PC-9 (cell line): ENCODE data around the gene UNC13B. TPM values are rescaled to one million over a fixed set of nuclear protein-coding genes. Genes with fewer than 3 reads are reported as not detected.

Experiments used
- BruUV-seq: library from RNA; stranded (reverse); fragments of 400-500 nt; replicated peaks from 2 replicates; lab custom pipeline; 2021; lab: Mats Ljungman, UMichigan
- CTCF ChIA-PET: fragments of 300-600 bp; sonication (Branson Sonifier 250); formaldehyde crosslinking; loops from one replicate; lab custom pipeline; 2022; ENCODE audit warnings: antibody characterized with exemption; lab: Charles Lee
- POLR2A ChIA-PET: fragments of 300-600 bp; sonication (Branson Sonifier 250); formaldehyde crosslinking; loops from one replicate; lab custom pipeline; 2022; ENCODE audit warnings: antibody characterized with exemption; ENCODE audit not compliant: unreplicated experiment; lab: Charles Lee
- DNase-seq, 2 experiments: peaks; one replicate each; pipeline versions ENCODE4 v3.0.0 to v3.0.0-alpha.2; 2015 to 2022; ENCODE audit warnings: mixed read lengths in 1 of 2
- H2AFZ ChIP-seq: fragments of 200-600 bp; sonication (generic); 2 replicates; pipeline ENCODE4 v1.8.1; 2017; ENCODE audit warnings: antibody characterized with exemption
- H3F3A ChIP-seq: fragments of 200-600 bp; sonication (generic); 2 replicates; pipeline ENCODE4 v1.8.1; 2017; ENCODE audit warnings: antibody characterized with exemption, mild to moderate bottlenecking, low read depth; ENCODE audit not compliant: insufficient read depth
- H3K27ac ChIP-seq: fragments of 200-600 bp; sonication (generic); 2 replicates; pipeline ENCODE4 v1.6.1; 2016; ENCODE audit warnings: mixed run types
- H3K27me3 ChIP-seq: fragments of 200-600 bp; sonication (generic); 2 replicates; pipeline ENCODE4 v1.6.1; 2016; ENCODE audit warnings: low read depth, mixed run types; ENCODE audit not compliant: insufficient read depth
- H3K36me3 ChIP-seq: fragments of 200-600 bp; sonication (generic); 2 replicates; pipeline ENCODE4 v1.6.1; 2016; ENCODE audit warnings: low read depth, mixed run types
- H3K4me1 ChIP-seq: fragments of 200-600 bp; sonication (generic); replicated peaks from 2 replicates; pipeline ENCODE4 v1.6.1; 2016; ENCODE audit warnings: mixed run types; ENCODE audit not compliant: insufficient read depth
- H3K4me2 ChIP-seq: fragments of 200-600 bp; sonication (generic); 2 replicates; pipeline ENCODE4 v1.6.1; 2017; ENCODE audit warnings: mixed run types
- H3K4me3 ChIP-seq: fragments of 200-600 bp; sonication (generic); 2 replicates; pipeline ENCODE4 v1.6.1; 2016; ENCODE audit warnings: mixed run types
- H3K79me2 ChIP-seq: fragments of 200-600 bp; sonication (generic); 2 replicates; pipeline ENCODE4 v1.6.1; 2017; ENCODE audit warnings: low read depth, mixed run types
- H3K9me2 ChIP-seq: fragments of 200-600 bp; sonication (generic); 2 replicates; pipeline ENCODE4 v1.8.1; 2017; ENCODE audit warnings: mild to moderate bottlenecking; ENCODE audit not compliant: insufficient read depth
- H3K9me3 ChIP-seq: fragments of 200-600 bp; sonication (generic); 2 replicates; pipeline ENCODE4 v1.8.1; 2016; ENCODE audit warnings: low read depth; ENCODE audit not compliant: insufficient read depth
- H4K20me1 ChIP-seq: fragments of 200-600 bp; sonication (generic); 2 replicates; pipeline ENCODE4 v1.8.1; 2017; ENCODE audit not compliant: insufficient read depth
- EZH2 ChIP-seq: fragments of 200-600 bp; sonication (generic); IDR thresholded peaks from 2 replicates; pipeline ENCODE4 v1.8.0; 2017; ENCODE audit warnings: antibody characterized with exemption, low read depth
- intact Hi-C: fragments of 100-400 bp; cut with micrococcal nuclease; formaldehyde crosslinking; loops from one replicate; pipeline ENCODE4 v1.10.0; 2022; ENCODE audit not compliant: unreplicated experiment
- total RNA-seq: library from RNA; stranded (reverse); gene quantifications from 2 replicates; pipeline ENCODE4 v1.2.3, GENCODE V29; 2021
- TF ChIP-seq, protein P1 (sequence below): fragments of 200-600 bp; sonication (generic); conservative IDR thresholded peaks from 2 replicates; pipeline ENCODE4 v1.6.1; 2017; ENCODE audit warnings: mixed run types, antibody characterized with exemption, mild to moderate bottlenecking, moderate library complexity

UNC13B gene
- total RNA-seq, 1 experiment from 2014 or later, result not detected

DNA sequence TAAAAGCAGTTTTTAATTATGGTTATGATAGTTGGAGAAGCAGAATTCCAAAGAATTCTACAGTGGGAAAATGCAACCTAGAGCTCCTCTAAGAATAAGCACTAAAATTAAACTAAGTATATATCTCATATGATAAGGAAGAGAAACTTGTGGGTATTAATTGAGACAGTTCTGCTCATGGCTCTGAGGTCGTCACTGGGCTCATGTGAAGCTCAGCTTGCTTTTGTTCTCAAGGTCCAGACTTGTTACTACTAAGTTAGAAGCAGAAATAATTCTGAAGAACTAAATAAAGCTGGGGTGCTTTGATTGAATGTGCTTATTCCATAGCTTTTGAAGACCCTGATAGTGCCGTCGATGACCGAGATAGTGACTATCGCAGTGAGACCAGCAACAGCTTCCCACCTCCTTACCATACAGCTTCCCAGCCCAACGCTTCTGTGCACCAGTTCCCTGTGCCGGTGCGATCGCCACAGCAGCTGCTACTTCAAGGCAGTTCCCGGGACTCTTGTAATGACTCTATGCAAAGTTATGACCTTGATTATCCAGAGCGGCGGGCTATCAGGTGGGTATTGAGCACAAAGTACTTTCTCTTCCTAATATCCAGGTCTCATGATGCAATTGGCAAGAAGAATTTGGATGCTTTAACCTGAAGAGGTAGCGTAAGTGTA is 133.7 kb downstream of the UNC13B start:
- Histone ChIP-seq H3K4me1 (no peaks in the 10 kb centered on the region), H3K79me2 (no peaks in the 10 kb centered on the region), H3F3A (no peaks in the 10 kb centered on the region), H3K27ac (no peak overlapping the region), H3K27me3 (0 out of 2 replicates have a peak, but pooled peaks cover 4% of the 10 kb centered on the region), H3K36me3 (no peaks in the 10 kb centered on the region), H3K4me3 (no peak overlapping the region), H4K20me1 (no peaks in the 10 kb centered on the region), H3K9me2 (no peaks in the 10 kb centered on the region), H3K4me2 (no peak overlapping the region), H2AFZ (no peak overlapping the region), H3K9me3 (no peaks in the 10 kb centered on the region)
- DNase-seq, result no peak
- ChIA-PET POLR2A (no interaction called here), CTCF (no interaction called here)
- TF ChIP-seq, protein P1, sequence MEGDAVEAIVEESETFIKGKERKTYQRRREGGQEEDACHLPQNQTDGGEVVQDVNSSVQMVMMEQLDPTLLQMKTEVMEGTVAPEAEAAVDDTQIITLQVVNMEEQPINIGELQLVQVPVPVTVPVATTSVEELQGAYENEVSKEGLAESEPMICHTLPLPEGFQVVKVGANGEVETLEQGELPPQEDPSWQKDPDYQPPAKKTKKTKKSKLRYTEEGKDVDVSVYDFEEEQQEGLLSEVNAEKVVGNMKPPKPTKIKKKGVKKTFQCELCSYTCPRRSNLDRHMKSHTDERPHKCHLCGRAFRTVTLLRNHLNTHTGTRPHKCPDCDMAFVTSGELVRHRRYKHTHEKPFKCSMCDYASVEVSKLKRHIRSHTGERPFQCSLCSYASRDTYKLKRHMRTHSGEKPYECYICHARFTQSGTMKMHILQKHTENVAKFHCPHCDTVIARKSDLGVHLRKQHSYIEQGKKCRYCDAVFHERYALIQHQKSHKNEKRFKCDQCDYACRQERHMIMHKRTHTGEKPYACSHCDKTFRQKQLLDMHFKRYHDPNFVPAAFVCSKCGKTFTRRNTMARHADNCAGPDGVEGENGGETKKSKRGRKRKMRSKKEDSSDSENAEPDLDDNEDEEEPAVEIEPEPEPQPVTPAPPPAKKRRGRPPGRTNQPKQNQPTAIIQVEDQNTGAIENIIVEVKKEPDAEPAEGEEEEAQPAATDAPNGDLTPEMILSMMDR, result no peak
- TF ChIP-seq EZH2, result no peak
- intact Hi-C loops, result no loop called here
- BruUV-seq, result no TSS peak

DNA sequence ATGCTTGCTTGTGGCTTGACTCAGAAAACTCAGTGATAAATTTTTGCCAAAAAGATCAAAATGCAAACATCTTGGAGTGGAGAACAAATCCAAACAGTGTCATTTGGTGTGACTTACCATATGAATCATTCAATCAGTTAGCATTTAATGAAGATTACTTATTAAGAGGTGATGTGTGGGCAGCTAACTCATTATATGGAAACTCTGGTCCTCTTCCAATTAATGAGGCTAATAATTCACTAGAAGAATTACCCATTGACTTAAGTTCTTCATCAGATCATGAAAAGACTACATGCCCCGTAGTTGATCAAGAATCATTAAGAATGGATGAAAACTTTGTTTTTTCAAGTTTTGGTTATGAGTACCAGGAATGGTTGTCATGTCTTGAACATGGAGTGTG is 141.8 kb downstream of the UNC13B start:
- Histone ChIP-seq H3K79me2 (no peaks in the 10 kb centered on the region), H3K4me3 (no peak overlapping the region), H2AFZ (no peak overlapping the region), H3K27ac (no peak overlapping the region), H3K36me3 (no peaks in the 10 kb centered on the region), H3K4me1 (no peaks in the 10 kb centered on the region), H3K9me2 (no peaks in the 10 kb centered on the region), H3K27me3 (0 out of 2 replicates have a peak, but pooled peaks cover 3% of the 10 kb centered on the region), H3K4me2 (no peak overlapping the region), H3F3A (no peaks in the 10 kb centered on the region), H4K20me1 (no peaks in the 10 kb centered on the region), H3K9me3 (no peaks in the 10 kb centered on the region)
- no TSS peak for BruUV-seq
- POLR2A ChIA-PET, result no interaction called here
- DNase-seq, result no peak
- CTCF ChIA-PET, result no interaction called here
- no peak for TF ChIP-seq EZH2
- TF ChIP-seq, protein P1, result no peak
- intact Hi-C loops, result no loop called here

DNA sequence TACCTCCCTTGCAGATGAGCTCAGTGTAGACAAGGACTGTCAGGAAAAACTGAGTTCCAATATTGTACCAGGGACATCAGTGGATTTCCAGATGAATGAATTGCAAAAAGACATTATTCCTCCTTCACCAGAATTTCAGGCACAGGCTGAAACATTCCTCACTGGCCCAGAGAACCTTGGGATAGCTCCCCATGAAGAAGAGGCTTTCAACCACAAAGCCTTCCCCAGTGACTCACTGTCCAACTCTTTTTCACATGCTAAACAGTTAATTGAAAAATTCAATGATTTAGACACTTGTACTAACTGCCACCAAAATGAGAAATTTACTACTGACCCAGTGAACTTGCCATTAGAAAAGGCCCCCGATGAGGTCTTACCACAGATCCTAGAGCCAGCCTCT is 144.5 kb downstream of the UNC13B start:
- no TSS peak for BruUV-seq
- no peaks in the 10 kb centered on the region for H3K36me3 ChIP-seq
- no peaks in the 10 kb centered on the region for H3K79me2 ChIP-seq
- no peak overlapping the region for H3K4me3 ChIP-seq
- TF ChIP-seq, protein P1, result no peak
- no peak for TF ChIP-seq EZH2
- no peaks in the 10 kb centered on the region for H3K9me2 ChIP-seq
- ChIA-PET POLR2A (no interaction called here), CTCF (no interaction called here)
- H3K9me3 ChIP-seq, result no peaks in the 10 kb centered on the region
- no peaks in the 10 kb centered on the region for H3K4me1 ChIP-seq
- intact Hi-C loops, result no loop called here
- no peak overlapping the region for H3K4me2 ChIP-seq
- no peaks in the 10 kb centered on the region for H4K20me1 ChIP-seq
- H3K27ac ChIP-seq, result no peak overlapping the region
- H2AFZ ChIP-seq, result no peak overlapping the region
- no peak for DNase-seq
- H3K27me3 ChIP-seq, result 0 out of 2 replicates have a peak, but pooled peaks cover 3% of the 10 kb centered on the region
- H3F3A ChIP-seq, result no peaks in the 10 kb centered on the region
